Measurements from ENCODE around the gene FAM222B. TPM values are rescaled to one million over a fixed set of nuclear protein-coding genes. Genes with fewer than 3 reads are reported as not detected.

FAM222B gene
- total RNA-seq, 2 experiments from 2014 or later = 4.0 to 15.2 TPM

- Histone ChIP-seq H3K36me3 (ENCODE audit: insufficient read depth, low read length) (peaks cover 53% of the 10 kb centered on the region), H4K20me1 (ENCODE audit: insufficient read depth, low read length) (no peaks in the 10 kb centered on the region), H3K4me3 (ENCODE audit: low read depth, low read length, poor library complexity, severe bottlenecking) (no peak overlapping the region), H2AFZ (ENCODE audit: low read length) (no peak overlapping the region), H3K9me3 (ENCODE audit: low read length) (no peaks in the 10 kb centered on the region), H3K79me2 (ENCODE audit: insufficient read depth, low read depth, low read length) (no peaks in the 10 kb centered on the region), H3K4me2 (ENCODE audit: low read length) (no peak overlapping the region), H3K4me1 (ENCODE audit: insufficient read depth, low read length, poor library complexity, severe bottlenecking) (no peaks in the 10 kb centered on the region), H3K27ac (ENCODE audit: low read depth, low read length, poor library complexity, severe bottlenecking) (no peak overlapping the region), H3K9me2 (ENCODE audit: insufficient read depth, low read length) (no peaks in the 10 kb centered on the region)
- intact Hi-C loops (cut with micrococcal nuclease; ENCODE audit: unreplicated experiment) = no loop called here
- POLR2A ChIA-PET = no interaction called here
- TF ChIP-seq EZH2phosphoT487 (IDR thresholded peaks at IDR 0.05; ENCODE audit: borderline replicate concordance, low read depth, low read length) (no peak), CTCF (conservative IDR thresholded peaks at IDR 0.05; ENCODE audit: low read length) (no peak)
- BruUV-seq (replicated peaks) = no TSS peak
- CTCF ChIA-PET (ENCODE audit: unreplicated experiment) = no interaction called here
- DNase-seq (ENCODE audit: low spot score) = no peak
Observed at GRCh38 chr17:28880572-28880945, 38.0 kb upstream of the FAM222B start.

- H3K9me3 ChIP-seq (ENCODE audit: low read length) = no peaks in the 10 kb centered on the region
- no peaks in the 10 kb centered on the region for H3K79me2 ChIP-seq (ENCODE audit: insufficient read depth, low read depth, low read length)
- intact Hi-C loops (cut with micrococcal nuclease; ENCODE audit: unreplicated experiment) = loop anchor here (1.0 kb wide), 1 partner anchor 117 kb away; no protein-coding TSS in a partner anchor
- no peak for DNase-seq (ENCODE audit: low spot score)
- H3K4me2 ChIP-seq (ENCODE audit: low read length) = no peak overlapping the region
- no peaks in the 10 kb centered on the region for H4K20me1 ChIP-seq (ENCODE audit: insufficient read depth, low read length)
- H3K4me3 ChIP-seq (ENCODE audit: low read depth, low read length, poor library complexity, severe bottlenecking) = no peak overlapping the region
- BruUV-seq (replicated peaks) = no TSS peak
- no peaks in the 10 kb centered on the region for H3K9me2 ChIP-seq (ENCODE audit: insufficient read depth, low read length)
- no peak overlapping the region for H3K27ac ChIP-seq (ENCODE audit: low read depth, low read length, poor library complexity, severe bottlenecking)
- H3K4me1 ChIP-seq (ENCODE audit: insufficient read depth, low read length, poor library complexity, severe bottlenecking) = no peaks in the 10 kb centered on the region
- no peak overlapping the region for H2AFZ ChIP-seq (ENCODE audit: low read length)
- TF ChIP-seq CTCF (conservative IDR thresholded peaks at IDR 0.05; ENCODE audit: low read length) = no peak
- no peak for TF ChIP-seq EZH2phosphoT487 (IDR thresholded peaks at IDR 0.05; ENCODE audit: borderline replicate concordance, low read depth, low read length)
- POLR2A ChIA-PET = interaction anchor here (0.7 to 1.0 kb wide), 2 partner anchors 53 to 116 kb away, joined by 3 to 4 read pairs; no protein-coding TSS in a partner anchor
- CTCF ChIA-PET (ENCODE audit: unreplicated experiment) = interaction anchor here (0.6 kb wide), 1 partner anchor 9 kb away, joined by 3 read pairs; no protein-coding TSS in a partner anchor
- peaks cover 52% of the 10 kb centered on the region for H3K36me3 ChIP-seq (ENCODE audit: insufficient read depth, low read length)
Observed at GRCh38 chr17:28879886-28880571, 37.4 kb upstream of the FAM222B start.

- H3K4me2 ChIP-seq (ENCODE audit: low read length) = no peak overlapping the region
- TF ChIP-seq EZH2phosphoT487 (IDR thresholded peaks at IDR 0.05; ENCODE audit: borderline replicate concordance, low read depth, low read length) = no peak
- TF ChIP-seq CTCF (conservative IDR thresholded peaks at IDR 0.05; ENCODE audit: low read length) = peak; percentile 66
- H3K9me3 ChIP-seq (ENCODE audit: low read length) = no peaks in the 10 kb centered on the region
- no peaks in the 10 kb centered on the region for H4K20me1 ChIP-seq (ENCODE audit: insufficient read depth, low read length)
- H3K79me2 ChIP-seq (ENCODE audit: insufficient read depth, low read depth, low read length) = no peaks in the 10 kb centered on the region
- no peaks in the 10 kb centered on the region for H3K4me1 ChIP-seq (ENCODE audit: insufficient read depth, low read length, poor library complexity, severe bottlenecking)
- DNase-seq (ENCODE audit: low spot score) = peak; percentile 68
- CTCF ChIA-PET (ENCODE audit: unreplicated experiment) = interaction anchor here (0.7 kb wide), 1 partner anchor 132 kb away, joined by 3 read pairs; no protein-coding TSS in a partner anchor
- H3K4me3 ChIP-seq (ENCODE audit: low read depth, low read length, poor library complexity, severe bottlenecking) = no peak overlapping the region
- intact Hi-C loops (cut with micrococcal nuclease; ENCODE audit: unreplicated experiment) = loop anchor here (1.0 kb wide), 1 partner anchor 116 kb away; no protein-coding TSS in a partner anchor
- no peak overlapping the region for H2AFZ ChIP-seq (ENCODE audit: low read length)
- no TSS peak for BruUV-seq (replicated peaks)
- no peaks in the 10 kb centered on the region for H3K9me2 ChIP-seq (ENCODE audit: insufficient read depth, low read length)
- H3K27ac ChIP-seq (ENCODE audit: low read depth, low read length, poor library complexity, severe bottlenecking) = no peak overlapping the region
- POLR2A ChIA-PET = interaction anchor here (1.0 kb wide), 1 partner anchor 115 kb away, joined by 3 read pairs; no protein-coding TSS in a partner anchor
- peaks cover 47% of the 10 kb centered on the region for H3K36me3 ChIP-seq (ENCODE audit: insufficient read depth, low read length)
Observed at GRCh38 chr17:28878981-28879380, 36.4 kb upstream of the FAM222B start.
